NCI-H2171 treated with DMSO at 0.1 percent for 48 hours (cell line): ENCODE data around the gene EXOC3L4.
A peak's percentile ranks its signal among the peaks of the same experiment; 100 is the strongest.

ENCODE experiments used
- DNase-seq: peaks from one replicate; lab custom pipeline; 2025; lab: John Stamatoyannopoulos, UW

Gene EXOC3L4

GRCh38 chr14:103121846-103122584 lies 27.5 kb downstream of the EXOC3L4 start:
- peak; percentile 99 for DNase-seq

GRCh38 chr14:103122585-103122946 lies 28.0 kb downstream of the EXOC3L4 start:
- DNase-seq, result no peak

- peak; percentile 55 for DNase-seq
Observed at GRCh38 chr14:103122947-103123633, 28.6 kb downstream of the EXOC3L4 start, which contains the start of gene TNFAIP2. TNFAIP2 (plus strand) TSS chr14:103123461; CDS start chr14:103126458, 2,997 bp downstream.

GRCh38 chr14:103123634-103124500 lies 29.3 kb downstream of the EXOC3L4 start:
- no peak for DNase-seq

GRCh38 chr14:103124501-103125001 lies 30.0 kb downstream of the EXOC3L4 start:
- no peak for DNase-seq

GRCh38 chr14:103125098-103126070 lies 30.9 kb downstream of the EXOC3L4 start:
- DNase-seq, result no peak

GRCh38 chr14:103126088-103126872 lies 31.8 kb downstream of the EXOC3L4 start:
- no peak for DNase-seq

- DNase-seq, result no peak
Observed at GRCh38 chr14:103126873-103127304, 32.4 kb downstream of the EXOC3L4 start.

GRCh38 chr14:103127356-103127755 lies 32.8 kb downstream of the EXOC3L4 start:
- no peak for DNase-seq

GRCh38 chr14:103127861-103128598 lies 33.5 kb downstream of the EXOC3L4 start:
- DNase-seq, result no peak

- DNase-seq, result no peak
Observed at GRCh38 chr14:103128631-103129300, 34.2 kb downstream of the EXOC3L4 start.

GRCh38 chr14:103129301-103130016 lies 34.9 kb downstream of the EXOC3L4 start:
- no peak for DNase-seq

- DNase-seq, result no peak
Observed at GRCh38 chr14:103130017-103130764, 35.7 kb downstream of the EXOC3L4 start.

- no peak for DNase-seq
Observed at GRCh38 chr14:103130965-103131364, 36.4 kb downstream of the EXOC3L4 start.

- DNase-seq, result no peak
Observed at GRCh38 chr14:103131580-103131979, 37.1 kb downstream of the EXOC3L4 start.

- DNase-seq, result no peak
Observed at GRCh38 chr14:103132381-103133209, 38.1 kb downstream of the EXOC3L4 start.
